Neutrophil (primary cell): ENCODE measurements around the gene ITGA11.

Experiments used
- H3K27ac ChIP-seq: fragments of 200-600 bp; sonication (generic); 2 replicates; pipeline ENCODE4 v1.5.1; 2016; ENCODE audit warnings: mild to moderate bottlenecking, moderate library complexity
- H3K27me3 ChIP-seq: fragments of 200-600 bp; sonication (generic); 2 replicates; pipeline ENCODE4 v1.6.0; 2016; ENCODE audit warnings: mild to moderate bottlenecking
- H3K36me3 ChIP-seq: fragments of 200-600 bp; sonication (generic); 2 replicates; pipeline ENCODE4 v1.5.1; 2017
- H3K4me1 ChIP-seq, 2 experiments: fragments of 200-600 bp in 1 of 2; sonication (generic) in 1 of 2; 1 replicate in 1 of 2; 2 replicates in 1 of 2; pipeline versions ENCODE4 v1.5.1 to v1.6.1; 2013 to 2016; ENCODE audit warnings: low read depth in 1 of 2, low read length in 1 of 2, mild to moderate bottlenecking in 1 of 2, moderate library complexity in 1 of 2; ENCODE audit not compliant: control insufficient read depth in 1 of 2, insufficient read depth in 1 of 2
- H3K4me3 ChIP-seq, 2 experiments: fragments of 200-600 bp in 1 of 2; sonication (generic) in 1 of 2; 1 replicate in 1 of 2; 2 replicates in 1 of 2; pipeline ENCODE4 v1.5.1; 2013 to 2016; ENCODE audit warnings: low read depth in 1 of 2, low read length in 1 of 2, mild to moderate bottlenecking in 1 of 2, moderate library complexity in 1 of 2
- H3K9me3 ChIP-seq: fragments of 200-600 bp; sonication (generic); 2 replicates; pipeline ENCODE4 v1.5.1; 2016
- CTCF ChIP-seq: fragments of 200-600 bp; sonication (generic); IDR thresholded peaks from 2 replicates; pipeline ENCODE4 v1.5.1; 2016; ENCODE audit warnings: antibody characterized with exemption

ITGA11 gene

GRCh38 chr15:68343579-68344225 lies 88.3 kb downstream of the ITGA11 start:
- Histone ChIP-seq H3K4me1 (no peaks in the 10 kb centered on the region), H3K4me3 (no peak overlapping the region), H3K36me3 (no peaks in the 10 kb centered on the region), H3K9me3 (no peaks in the 10 kb centered on the region), H3K27ac (no peak overlapping the region), H3K27me3 (no peaks in the 10 kb centered on the region)
- no peak for TF ChIP-seq CTCF

- Histone ChIP-seq H3K27me3 (no peaks in the 10 kb centered on the region), H3K27ac (no peak overlapping the region)
- no peak for TF ChIP-seq CTCF
These were observed 89.9 kb downstream of the ITGA11 start for GRCh38 chr15:68341760-68342725.

GRCh38 chr15:68340726-68341671 lies 91.0 kb downstream of the ITGA11 start:
- no peak overlapping the region for H3K27ac ChIP-seq
- TF ChIP-seq CTCF = no peak

More at GRCh38 chr15:68341760-68342725, 89.9 kb downstream of the ITGA11 start:
- Histone ChIP-seq H3K9me3 (no peaks in the 10 kb centered on the region), H3K36me3 (no peaks in the 10 kb centered on the region), H3K4me3 (no peak overlapping the region), H3K4me1 (no peaks in the 10 kb centered on the region)

GRCh38 chr15:68339481-68339880 lies 92.5 kb downstream of the ITGA11 start:
- H3K4me3 ChIP-seq = no peak overlapping the region
- no peaks in the 10 kb centered on the region for H3K36me3 ChIP-seq
- no peaks in the 10 kb centered on the region for H3K9me3 ChIP-seq
- no peak overlapping the region for H3K27ac ChIP-seq
- H3K27me3 ChIP-seq = peaks cover 7% of the 10 kb centered on the region
- no peaks in the 10 kb centered on the region for H3K4me1 ChIP-seq
- no peak for TF ChIP-seq CTCF

More at GRCh38 chr15:68340726-68341671, 91.0 kb downstream of the ITGA11 start:
- Histone ChIP-seq H3K9me3 (no peaks in the 10 kb centered on the region), H3K27me3 (no peaks in the 10 kb centered on the region), H3K4me3 (no peak overlapping the region), H3K4me1 (no peaks in the 10 kb centered on the region), H3K36me3 (no peaks in the 10 kb centered on the region)

- Histone ChIP-seq H3K27me3 (peaks cover 24% of the 10 kb centered on the region), H3K36me3 (no peaks in the 10 kb centered on the region), H3K4me3 (no peak overlapping the region), H3K4me1 (no peaks in the 10 kb centered on the region), H3K27ac (no peak overlapping the region), H3K9me3 (no peaks in the 10 kb centered on the region)
- no peak for TF ChIP-seq CTCF
These were observed 94.1 kb downstream of the ITGA11 start for GRCh38 chr15:68337826-68338225.
